Osteoblast (primary cell): ENCODE results near the gene ZRANB2. TPM values are rescaled to one million over a fixed set of nuclear protein-coding genes. Genes with fewer than 3 reads are reported as not detected.

Experiments
- DNase-seq: peaks from one replicate; pipeline ENCODE4 v3.0.0; 2011; ENCODE audit warnings: low spot score, mixed read lengths; ENCODE audit not compliant: insufficient read length; ENCODE audit errors: missing footprints
- H2AFZ ChIP-seq: 2 replicates; pipeline ENCODE4 v1.6.0; 2011; ENCODE audit warnings: mild to moderate bottlenecking, low read length
- H3K27ac ChIP-seq: 2 replicates; pipeline ENCODE4 v1.5.1; 2011; ENCODE audit warnings: mild to moderate bottlenecking, low read depth, low read length, moderate library complexity
- H3K27me3 ChIP-seq: 2 replicates; pipeline ENCODE4 v1.6.0; 2012; ENCODE audit warnings: mild to moderate bottlenecking, control low read depth, inconsistent platforms, low read length, moderate library complexity; ENCODE audit not compliant: insufficient read depth
- H3K36me3 ChIP-seq: 2 replicates; pipeline ENCODE4 v1.5.1; 2011; ENCODE audit warnings: mild to moderate bottlenecking, low read length, control low read depth, moderate library complexity; ENCODE audit not compliant: insufficient read depth
- H3K4me1 ChIP-seq: 2 replicates; pipeline ENCODE4 v1.5.1; 2011; ENCODE audit warnings: mild to moderate bottlenecking, low read length, control low read depth, moderate library complexity; ENCODE audit not compliant: insufficient read depth
- H3K4me2 ChIP-seq: 2 replicates; pipeline ENCODE4 v1.6.0; 2011; ENCODE audit warnings: mild to moderate bottlenecking, low read length; ENCODE audit not compliant: insufficient read depth
- H3K4me3 ChIP-seq: fragments of 200-600 bp; sonication (generic); 3 replicates; pipeline ENCODE4 v1.5.1; 2012; ENCODE audit warnings: mild to moderate bottlenecking, low read length, inconsistent platforms; ENCODE audit not compliant: insufficient read depth
- H3K79me2 ChIP-seq: 2 replicates; pipeline ENCODE4 v1.6.0; 2012; ENCODE audit warnings: mild to moderate bottlenecking, low read length, control low read depth, inconsistent platforms; ENCODE audit not compliant: insufficient read depth
- H3K9me3 ChIP-seq: 2 replicates; pipeline ENCODE4 v1.5.1; 2011; ENCODE audit warnings: low read depth, low read length, control low read depth
- H4K20me1 ChIP-seq: 2 replicates; pipeline ENCODE4 v1.6.0; 2012; ENCODE audit warnings: mild to moderate bottlenecking, low read length, control low read depth; ENCODE audit not compliant: insufficient read depth
- CTCF ChIP-seq: IDR thresholded peaks from 2 replicates; pipeline ENCODE4 v1.5.1; 2011; ENCODE audit warnings: mild to moderate bottlenecking, low read depth, low read length, moderate library complexity; ENCODE audit errors: extremely low read depth
- total RNA-seq: library from RNA; depleted of rRNA; stranded (reverse); fragments of >200 nt; gene quantifications from 2 replicates; pipeline ENCODE4 v1.2.3, GENCODE V29; 2012

Gene ZRANB2
- total RNA-seq, 1 donor, result 33.7 TPM

GRCh38 chr1:71046891-71047634, 33.8 kb downstream of the ZRANB2 start:
- peaks cover 39% of the 10 kb centered on the region for H3K27me3 ChIP-seq
- no peaks in the 10 kb centered on the region for H3K4me1 ChIP-seq
- peak; percentile 78 for DNase-seq
- no peaks in the 10 kb centered on the region for H4K20me1 ChIP-seq
- H3K4me2 ChIP-seq, result peak overlapping the region; percentile 69
- no peak for TF ChIP-seq CTCF
- H3K9me3 ChIP-seq, result no peaks in the 10 kb centered on the region
- H3K27ac ChIP-seq, result no peak overlapping the region
- H3K36me3 ChIP-seq, result no peaks in the 10 kb centered on the region
- H3K79me2 ChIP-seq, result no peaks in the 10 kb centered on the region
- peak overlapping the region; percentile 49 for H3K4me3 ChIP-seq
- peak overlapping the region; percentile 63 for H2AFZ ChIP-seq

- no peak overlapping the region for H3K4me3 ChIP-seq
- TF ChIP-seq CTCF, result no peak
- peak; percentile 30 for DNase-seq
- H3K4me2 ChIP-seq, result no peak overlapping the region
- no peaks in the 10 kb centered on the region for H3K79me2 ChIP-seq
- H3K27ac ChIP-seq, result no peak overlapping the region
- peaks cover 39% of the 10 kb centered on the region for H3K27me3 ChIP-seq
- H3K36me3 ChIP-seq, result no peaks in the 10 kb centered on the region
- H2AFZ ChIP-seq, result no peak overlapping the region
- H4K20me1 ChIP-seq, result no peaks in the 10 kb centered on the region
- H3K9me3 ChIP-seq, result no peaks in the 10 kb centered on the region
- H3K4me1 ChIP-seq, result no peaks in the 10 kb centered on the region
Measured at GRCh38 chr1:71045463-71046028, 35.3 kb downstream of the ZRANB2 start.

- no peak for DNase-seq
- no peak overlapping the region for H3K27ac ChIP-seq
- H3K4me3 ChIP-seq, result no peak overlapping the region
- H3K4me1 ChIP-seq, result no peaks in the 10 kb centered on the region
- no peak for TF ChIP-seq CTCF
- H4K20me1 ChIP-seq, result no peaks in the 10 kb centered on the region
- H3K9me3 ChIP-seq, result no peaks in the 10 kb centered on the region
- peaks cover 39% of the 10 kb centered on the region for H3K27me3 ChIP-seq
- no peak overlapping the region for H3K4me2 ChIP-seq
- H3K79me2 ChIP-seq, result no peaks in the 10 kb centered on the region
- H3K36me3 ChIP-seq, result no peaks in the 10 kb centered on the region
- H2AFZ ChIP-seq, result no peak overlapping the region
Measured at GRCh38 chr1:71044833-71045232, 36.0 kb downstream of the ZRANB2 start.

- H3K9me3 ChIP-seq, result no peaks in the 10 kb centered on the region
Measured at GRCh38 chr1:71043065-71043464, 37.8 kb downstream of the ZRANB2 start.

More at GRCh38 chr1:71043065-71043464, 37.8 kb downstream of the ZRANB2 start:
- no peaks in the 10 kb centered on the region for H3K36me3 ChIP-seq
- DNase-seq, result no peak
- H3K79me2 ChIP-seq, result no peaks in the 10 kb centered on the region
- no peaks in the 10 kb centered on the region for H4K20me1 ChIP-seq
- H3K27ac ChIP-seq, result no peak overlapping the region
- TF ChIP-seq CTCF, result no peak
- no peak overlapping the region for H3K4me3 ChIP-seq
- H3K4me1 ChIP-seq, result no peaks in the 10 kb centered on the region
- no peak overlapping the region for H2AFZ ChIP-seq
- peaks cover 27% of the 10 kb centered on the region for H3K27me3 ChIP-seq
- H3K4me2 ChIP-seq, result no peak overlapping the region
